HUDEP-2 (cell line): ENCODE results near the gene CDK5.
A peak's percentile ranks its signal among the peaks of the same experiment; 100 is the strongest.

Experiments
- DNase-seq, 76 experiments: peaks; one replicate each; lab custom pipeline; 2025; ENCODE audit not compliant: unreplicated experiment in 76 of 76; lab: John Stamatoyannopoulos, UW

The CDK5 gene

DNA sequence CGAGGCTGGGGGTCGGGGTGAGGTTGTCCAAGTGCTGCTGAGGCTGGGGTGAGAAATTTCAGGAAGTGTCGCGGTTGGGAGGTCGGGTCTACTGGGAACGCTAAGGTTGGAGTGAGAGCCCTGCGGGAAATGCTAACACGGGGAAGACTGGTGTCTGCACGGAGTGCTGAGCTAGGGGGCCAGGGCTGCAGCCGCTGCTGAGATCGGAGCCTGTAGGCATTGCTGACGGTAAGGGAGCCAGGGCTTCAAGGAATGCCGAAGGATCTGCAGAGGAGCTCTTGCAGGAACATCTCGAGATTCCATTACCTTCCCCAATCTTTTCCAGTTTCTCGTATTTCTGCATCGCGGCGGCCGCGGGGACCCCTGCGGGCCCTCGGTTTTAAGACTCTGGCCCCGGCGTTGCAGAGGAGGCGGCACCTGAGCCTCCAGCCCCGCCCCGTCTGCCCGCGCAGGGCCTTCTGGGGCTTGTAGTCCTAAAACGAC lies at the start of gene CDK5:
TSS of gene CDK5 (minus strand) at position 392 of the 483 bp plus-strand sequence. CDS start at position 343, 49 bp downstream.
- DNase-seq, result peak in 1 of 76 experiments; percentile 91

DNA sequence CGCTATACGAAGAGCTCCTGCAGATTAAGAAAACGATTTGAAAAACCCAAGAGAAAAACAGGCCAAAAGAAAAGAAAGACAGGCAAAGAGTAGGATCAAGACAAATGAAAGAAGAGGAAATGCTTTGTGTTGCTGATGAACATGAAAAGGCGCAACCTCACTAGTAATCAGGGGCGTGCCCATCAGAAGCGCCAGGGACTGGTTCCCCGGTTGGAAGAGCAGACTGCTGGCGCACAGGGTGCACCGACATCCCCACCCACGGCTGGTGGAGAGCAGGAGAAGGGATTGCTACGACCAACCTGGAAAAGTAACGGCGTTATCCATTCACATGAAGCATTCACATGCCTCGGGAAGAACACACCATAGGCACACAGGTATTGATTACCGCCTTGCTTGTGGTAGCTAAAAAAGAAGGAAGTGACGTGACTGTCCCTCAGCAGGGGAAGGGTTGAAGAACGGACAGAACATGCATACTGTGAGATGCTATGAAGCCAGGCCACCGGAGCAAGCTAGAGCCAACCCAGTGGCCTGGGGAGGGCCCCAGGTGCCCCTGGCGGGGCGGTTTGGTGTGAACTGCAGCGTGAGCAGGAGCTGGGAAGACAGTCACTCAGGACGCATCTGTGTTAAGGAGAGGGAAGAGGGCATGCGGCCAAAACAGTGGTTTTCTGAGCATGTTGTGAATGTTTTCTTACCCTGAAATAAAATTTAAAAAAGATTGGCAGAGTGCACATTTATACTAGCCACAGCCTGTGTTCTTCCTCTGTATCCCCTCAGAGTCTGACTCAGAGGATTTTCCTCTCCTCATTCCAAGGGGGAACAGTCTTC lies 46.9 kb upstream of the CDK5 start:
- DNase-seq, result no peak

DNA sequence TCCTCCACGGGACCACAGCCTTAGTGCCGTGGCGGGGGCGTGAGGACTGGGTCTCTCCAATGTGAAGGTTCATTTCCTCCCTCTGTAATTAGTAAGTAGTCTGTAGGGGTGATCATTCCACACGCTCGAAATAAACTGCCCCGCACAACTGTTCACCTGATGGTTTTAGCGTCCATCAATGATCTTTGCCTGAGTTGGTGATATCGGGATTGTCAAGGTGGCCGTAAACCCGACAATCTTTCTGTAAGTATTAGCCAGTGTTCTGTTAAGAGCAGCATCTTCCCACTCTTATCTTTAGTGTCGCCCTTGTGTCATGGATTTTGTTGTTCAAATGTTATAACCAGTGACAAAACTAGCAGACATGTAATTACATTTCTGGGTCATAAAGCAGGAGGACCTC lies 46.3 kb upstream of the CDK5 start:
- no peak for DNase-seq

DNA sequence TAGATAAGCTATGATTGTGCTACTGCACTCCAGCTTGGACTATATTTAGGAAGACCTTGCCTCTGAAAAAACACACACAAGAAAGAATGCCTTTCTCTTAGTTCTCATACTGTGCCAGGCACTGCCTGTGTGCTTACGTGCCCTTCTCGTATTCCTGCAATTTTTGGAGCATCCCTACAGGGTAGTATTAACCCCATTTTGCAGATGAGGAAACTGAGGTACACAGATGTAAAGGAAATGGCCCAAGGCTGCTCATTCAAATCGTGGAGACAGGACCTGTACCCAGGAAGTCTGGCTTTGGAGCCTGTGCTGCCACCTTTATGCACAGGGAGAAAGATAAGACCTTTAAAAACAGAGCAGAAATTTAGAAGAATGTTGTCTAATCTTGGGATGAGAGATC lies 45.3 kb upstream of the CDK5 start:
- no peak for DNase-seq

DNA sequence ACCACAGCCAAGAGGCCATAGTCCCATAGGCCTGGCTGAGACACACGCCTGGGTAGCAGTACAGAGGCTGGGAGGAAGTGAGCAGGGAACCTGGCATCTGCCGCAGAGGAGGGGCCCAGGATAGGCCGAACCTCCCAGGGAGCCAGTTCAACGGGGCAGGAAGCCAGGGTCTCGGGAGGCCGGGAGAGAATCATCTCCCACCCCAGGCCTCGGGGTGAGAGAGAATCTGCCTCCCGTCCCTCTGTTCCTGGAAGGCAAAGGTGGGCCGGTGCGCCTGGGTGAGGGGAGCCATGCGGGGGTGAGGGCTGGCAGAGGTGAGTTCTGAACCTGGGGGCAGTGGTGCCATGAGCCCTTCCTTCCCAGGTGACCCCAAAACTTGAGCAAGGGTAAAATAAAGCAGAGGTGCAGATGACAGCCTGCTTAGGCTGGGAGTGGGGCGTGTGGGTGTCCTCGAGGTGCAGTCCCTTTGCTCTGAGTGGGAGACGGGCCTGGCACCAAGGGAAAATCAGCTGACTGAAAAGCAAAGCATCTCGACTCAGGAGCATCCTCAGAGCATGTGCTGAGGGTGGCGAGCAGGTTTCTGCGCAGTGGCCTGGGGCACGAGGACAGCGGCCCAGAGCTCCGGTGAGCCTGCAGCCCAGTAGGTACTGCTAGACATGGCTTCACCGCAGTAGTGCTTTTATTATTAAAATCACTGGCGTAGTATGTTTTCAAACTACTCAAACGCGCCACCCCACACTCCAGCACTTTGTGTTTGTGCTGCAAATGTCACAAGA lies 44.1 kb upstream of the CDK5 start:
- no peak for DNase-seq

DNA sequence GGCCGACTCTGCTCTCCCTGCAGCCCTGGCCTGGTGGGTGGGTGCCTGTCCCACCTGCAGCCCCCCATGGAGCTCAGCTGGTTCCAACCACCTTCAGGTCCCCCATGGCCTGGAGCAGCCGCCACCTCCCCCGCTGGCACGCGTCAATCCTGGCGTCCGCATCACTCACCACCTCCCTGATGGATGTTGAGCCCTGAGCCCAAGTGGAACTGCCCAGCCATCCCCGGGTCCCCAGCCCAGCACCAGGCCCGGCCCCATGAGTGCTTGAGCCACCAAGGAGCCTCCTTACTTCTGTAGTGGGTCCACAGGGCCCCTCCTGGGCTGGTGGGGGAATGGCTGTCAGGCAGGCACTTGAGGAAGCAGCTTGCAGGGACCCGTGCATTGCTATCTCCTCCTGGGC lies 43.2 kb upstream of the CDK5 start:
- no peak for DNase-seq

DNA sequence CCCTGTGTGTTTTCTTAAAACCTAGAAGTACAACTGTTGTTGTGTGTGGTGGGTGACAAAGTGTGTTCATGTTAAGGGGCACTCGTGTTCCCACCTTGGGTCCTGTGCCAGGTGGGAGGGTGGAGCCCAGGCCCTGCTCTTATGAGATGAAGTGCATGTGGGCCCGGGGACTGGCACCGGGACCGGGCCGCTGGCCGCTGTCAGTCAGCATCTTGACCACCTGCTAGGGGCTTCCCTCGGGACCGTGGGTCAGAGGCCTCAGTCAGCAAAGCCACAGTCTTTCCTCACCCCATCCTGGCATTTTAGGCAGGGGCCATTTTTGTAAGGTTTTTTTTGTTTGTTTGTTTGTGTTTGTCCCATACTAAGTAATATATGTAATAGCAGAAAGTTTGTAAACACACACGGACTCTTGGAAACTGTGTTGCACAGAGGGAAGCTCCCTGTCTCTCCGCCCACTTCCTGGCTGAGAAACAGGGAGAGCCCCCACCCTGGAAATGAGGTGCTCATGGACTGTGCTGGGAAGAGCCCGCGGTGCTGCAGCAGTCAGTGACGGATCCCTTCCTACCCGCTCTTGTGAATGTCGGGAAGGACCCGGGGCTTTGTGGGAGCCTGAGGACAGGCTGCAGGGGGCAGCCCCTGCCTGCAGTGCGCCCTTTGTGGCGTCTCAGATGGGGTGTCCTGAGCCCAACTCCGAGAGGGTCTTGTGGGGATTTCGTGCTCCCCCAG lies 42.0 kb upstream of the CDK5 start:
- no peak for DNase-seq

DNA sequence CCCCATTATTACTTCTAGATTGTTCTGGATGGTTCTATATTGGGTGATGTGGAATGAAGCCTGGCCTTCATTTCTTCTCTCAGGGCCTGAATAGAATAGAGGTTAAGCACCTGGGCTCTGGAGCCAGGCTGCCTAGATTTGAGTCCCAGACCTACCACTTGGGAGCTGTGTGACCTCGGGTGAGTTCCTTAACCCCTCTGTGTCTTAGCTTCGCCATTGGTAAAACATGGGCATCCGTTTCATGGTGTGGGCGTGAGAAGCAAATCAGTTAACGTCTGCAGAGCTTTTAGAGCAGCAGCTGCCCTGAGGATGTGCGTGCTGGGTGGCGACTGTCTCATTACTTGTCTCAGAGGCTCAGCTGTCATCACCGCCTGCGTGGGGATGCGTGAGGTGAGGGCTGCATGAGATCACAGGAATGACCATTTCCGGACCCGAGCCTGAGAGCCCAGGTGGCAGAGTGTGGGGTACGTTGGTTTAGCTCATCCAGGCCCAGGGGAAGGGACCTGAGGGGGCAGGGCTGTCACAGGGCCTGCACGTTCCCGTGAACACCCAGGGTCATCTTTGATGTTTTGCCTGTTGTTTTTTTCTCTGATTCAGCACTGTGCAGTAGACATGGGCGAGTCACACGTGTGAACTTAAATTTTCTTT lies 38.3 kb upstream of the CDK5 start:
- no peak for DNase-seq

DNA sequence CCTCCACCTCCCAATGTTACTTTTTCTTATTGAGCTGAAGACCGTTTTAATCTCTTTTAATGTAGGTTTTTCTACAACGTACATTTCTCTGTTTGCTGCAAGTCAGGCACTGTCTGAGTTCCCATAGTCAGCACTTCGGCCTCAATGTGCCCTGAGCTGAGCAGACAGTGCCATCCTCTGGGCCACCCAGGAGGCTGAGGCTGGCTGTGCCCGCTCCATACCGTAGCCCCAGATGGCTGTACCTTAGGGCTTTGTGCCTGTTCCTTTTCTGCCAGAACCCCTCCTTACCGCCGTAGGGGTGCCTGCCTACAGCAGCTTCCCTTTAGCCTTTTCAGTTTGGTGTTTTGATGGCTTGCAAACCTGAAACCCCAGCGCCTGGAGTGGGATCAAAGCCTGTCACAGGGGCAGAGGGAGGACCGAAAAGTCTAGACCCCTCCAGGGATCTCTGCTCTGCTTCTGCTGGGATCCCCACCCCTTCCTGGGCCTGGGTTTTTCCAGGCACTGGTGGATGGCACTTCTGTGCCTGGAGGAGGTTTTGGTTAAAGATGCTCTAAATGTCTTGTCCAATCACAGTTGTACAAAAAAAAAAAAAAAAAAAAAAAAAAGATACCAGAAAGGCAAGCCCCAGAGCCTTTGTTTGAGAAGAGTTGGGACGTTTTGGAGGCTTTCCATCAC lies 37.6 kb upstream of the CDK5 start:
- no peak for DNase-seq

DNA sequence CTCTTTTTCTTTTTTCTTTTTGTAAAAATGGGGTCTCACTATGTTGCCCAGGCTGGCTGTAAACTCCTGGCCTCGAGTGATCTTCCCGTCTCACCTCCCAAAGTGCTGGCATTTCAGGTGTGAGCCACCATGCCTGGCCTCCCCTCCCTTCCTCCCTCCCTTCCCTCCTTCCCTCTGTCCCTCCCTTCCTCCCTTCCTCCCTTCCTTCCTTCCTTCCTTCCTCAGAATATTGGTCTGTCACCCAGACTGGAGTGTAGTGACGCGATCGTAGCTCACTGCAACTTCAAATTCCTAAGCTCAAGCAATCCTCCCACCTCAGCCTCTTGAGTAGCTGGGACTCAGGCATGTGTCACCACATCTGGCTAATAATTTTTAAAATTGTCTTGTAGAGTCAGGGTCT lies 37.0 kb upstream of the CDK5 start:
- no peak for DNase-seq

DNA sequence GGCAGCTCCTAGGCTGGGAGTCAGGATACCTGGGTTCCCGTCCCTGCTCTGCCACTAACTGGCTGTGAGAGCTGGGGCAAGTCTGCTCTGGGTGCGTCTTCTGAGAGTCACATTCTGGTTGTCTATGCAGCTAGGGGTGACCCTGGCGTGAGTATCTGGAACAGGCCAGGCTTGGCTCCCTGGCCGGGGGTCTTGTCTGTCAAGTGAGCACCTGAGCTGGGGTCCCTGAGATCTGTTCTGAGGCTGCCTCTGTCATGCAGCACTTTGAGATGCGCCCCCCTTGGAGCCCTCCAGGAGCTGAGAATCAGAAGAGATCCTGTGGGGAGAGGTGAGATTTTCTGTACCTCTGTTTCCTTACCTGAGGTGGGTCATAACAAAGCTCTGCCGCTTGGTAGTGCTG lies 36.1 kb upstream of the CDK5 start:
- DNase-seq, result no peak

DNA sequence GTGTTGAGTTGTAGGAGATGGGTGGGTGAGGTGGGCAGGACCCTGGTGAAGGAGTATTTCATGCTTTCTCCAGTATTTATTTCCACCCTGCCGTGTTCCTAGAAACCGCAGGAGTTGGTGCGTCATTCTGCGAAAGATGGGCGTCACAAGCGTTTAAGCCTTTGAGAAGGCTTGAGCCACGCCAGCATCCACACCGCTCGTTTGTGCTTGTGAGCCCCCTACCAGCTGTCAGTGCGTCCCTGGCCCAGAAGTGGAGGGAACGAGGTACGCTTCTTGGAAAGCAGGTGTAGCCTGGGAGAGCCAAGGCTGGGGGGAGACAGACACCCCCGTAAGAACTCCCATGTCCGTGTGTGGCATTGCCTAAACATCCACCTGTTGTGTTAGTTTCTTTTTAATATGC lies 34.3 kb upstream of the CDK5 start:
- no peak for DNase-seq

DNA sequence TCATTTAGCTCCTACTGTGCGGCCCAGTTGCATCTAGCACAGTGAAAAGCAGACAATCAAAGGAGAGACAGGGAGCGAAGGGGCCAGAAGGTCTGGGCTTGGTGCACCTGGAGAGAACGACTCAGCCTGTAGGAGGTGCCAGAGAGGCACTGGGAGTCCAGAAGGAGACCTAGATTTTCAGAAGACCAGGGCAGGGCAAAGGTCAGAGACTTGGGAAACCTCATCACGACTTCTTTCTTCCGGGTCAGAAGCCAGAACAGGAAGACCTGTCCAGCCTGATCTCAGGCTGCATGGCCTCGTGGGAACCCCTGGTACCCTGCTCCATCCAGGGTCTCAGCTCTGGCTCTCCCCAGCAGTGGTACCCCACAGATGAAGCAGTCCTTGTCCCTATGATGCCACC lies 33.7 kb upstream of the CDK5 start:
- DNase-seq, result peak in 12 of 76 experiments; percentile 5 to 50 (median 18)

DNA sequence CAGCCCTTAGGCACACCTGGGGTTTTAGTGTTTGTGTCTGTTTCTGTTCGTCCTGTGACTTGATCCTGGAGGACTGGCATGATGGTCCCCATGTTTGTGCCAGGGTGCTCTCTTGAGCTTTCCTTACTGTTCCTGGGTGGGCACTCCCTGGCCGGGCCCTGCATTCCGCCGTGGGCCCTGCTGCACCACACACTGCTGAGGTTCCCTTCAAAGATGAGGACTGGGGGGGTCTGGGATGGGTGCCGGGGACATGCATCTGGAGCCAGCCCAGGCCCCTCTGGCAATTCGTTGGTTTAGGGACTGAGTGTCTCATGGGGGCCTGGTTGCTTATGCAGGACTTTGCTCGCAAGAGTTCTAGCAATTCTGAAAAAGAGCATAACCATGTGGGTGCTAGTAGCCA lies 33.3 kb upstream of the CDK5 start:
- DNase-seq, result no peak

DNA sequence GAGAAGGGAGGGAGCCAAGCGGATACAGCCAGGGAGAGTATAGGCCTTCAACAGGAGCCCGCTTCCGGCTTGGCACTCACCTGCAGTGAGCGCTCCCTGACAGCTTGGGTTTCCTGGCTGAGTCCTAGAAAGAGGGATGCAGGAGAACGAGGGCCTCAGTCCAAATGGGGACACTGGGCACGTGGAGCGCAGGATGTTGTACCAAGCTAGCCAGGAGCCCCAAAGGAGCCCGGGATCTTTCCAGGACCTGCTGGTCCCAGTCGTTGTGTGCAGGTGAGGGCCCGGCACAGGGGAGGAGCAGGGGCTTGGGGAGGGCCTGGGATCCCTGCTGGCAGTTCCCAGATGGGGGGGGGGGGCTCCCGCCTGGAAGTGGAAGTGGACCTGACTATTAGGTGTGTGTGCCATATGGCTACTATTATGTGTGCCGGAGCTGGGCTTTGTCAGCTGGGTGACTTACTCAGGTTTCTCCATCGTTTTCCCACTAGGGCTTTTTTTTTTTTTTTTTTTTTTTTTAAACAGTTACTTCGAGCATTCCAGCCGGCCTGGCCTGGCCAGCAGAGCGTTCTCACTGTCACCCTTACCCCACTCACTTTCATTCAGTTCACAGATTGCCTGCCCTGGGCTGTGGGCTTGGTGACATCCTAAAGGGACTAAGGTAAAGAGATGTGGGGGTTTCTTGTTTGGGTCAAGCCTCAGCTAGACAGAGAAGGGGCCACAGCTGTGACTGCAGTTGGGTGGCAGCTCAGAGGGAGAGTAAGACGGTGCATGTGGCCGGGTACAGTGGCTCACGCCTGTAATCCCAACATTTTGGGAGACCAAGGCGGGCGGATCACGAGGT lies 32.4 kb upstream of the CDK5 start:
- DNase-seq, result no peak

DNA sequence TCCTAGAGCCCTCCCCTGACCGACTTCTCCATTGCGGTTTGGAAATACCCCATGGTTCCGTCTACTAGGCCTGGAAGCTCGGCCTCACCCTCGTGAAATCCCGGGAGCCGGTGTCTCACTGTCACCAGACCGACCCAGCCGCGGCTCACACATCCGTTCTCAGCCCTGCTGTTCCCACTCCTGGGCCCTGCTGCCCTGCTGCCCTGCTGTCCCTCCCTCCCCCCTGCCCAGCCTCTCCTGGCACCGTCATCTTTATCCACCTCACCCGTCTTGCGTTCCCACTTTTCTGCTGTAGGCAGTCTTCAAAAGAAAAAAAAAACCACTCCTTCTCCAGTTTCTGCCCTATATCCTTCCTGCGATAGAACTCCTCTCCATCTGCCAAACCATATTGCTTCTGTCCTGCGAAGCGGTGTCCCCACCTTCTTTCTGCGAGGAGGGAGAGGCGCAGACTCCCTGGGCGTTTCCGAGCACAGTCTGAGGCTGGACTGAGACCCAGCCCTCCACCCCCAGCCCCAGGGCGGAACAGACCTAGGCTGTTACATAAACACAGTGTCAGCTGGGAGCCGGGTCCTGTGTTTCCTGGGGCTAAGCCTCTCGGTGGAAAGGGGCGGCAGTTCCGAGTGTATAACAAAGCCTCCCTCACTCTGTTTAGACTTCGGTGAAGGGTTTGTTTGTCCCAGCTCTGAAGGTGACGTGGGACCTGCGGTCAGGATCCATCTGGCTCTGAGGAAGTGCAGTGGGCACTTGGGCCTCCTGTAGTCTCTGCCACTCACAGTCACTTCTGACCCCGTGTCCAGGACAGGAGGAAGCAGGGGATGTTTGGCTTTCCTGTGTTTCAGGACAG lies 31.4 kb upstream of the CDK5 start:
- peak in 41 of 76 experiments; percentile 5 to 64 (median 37) for DNase-seq

DNA sequence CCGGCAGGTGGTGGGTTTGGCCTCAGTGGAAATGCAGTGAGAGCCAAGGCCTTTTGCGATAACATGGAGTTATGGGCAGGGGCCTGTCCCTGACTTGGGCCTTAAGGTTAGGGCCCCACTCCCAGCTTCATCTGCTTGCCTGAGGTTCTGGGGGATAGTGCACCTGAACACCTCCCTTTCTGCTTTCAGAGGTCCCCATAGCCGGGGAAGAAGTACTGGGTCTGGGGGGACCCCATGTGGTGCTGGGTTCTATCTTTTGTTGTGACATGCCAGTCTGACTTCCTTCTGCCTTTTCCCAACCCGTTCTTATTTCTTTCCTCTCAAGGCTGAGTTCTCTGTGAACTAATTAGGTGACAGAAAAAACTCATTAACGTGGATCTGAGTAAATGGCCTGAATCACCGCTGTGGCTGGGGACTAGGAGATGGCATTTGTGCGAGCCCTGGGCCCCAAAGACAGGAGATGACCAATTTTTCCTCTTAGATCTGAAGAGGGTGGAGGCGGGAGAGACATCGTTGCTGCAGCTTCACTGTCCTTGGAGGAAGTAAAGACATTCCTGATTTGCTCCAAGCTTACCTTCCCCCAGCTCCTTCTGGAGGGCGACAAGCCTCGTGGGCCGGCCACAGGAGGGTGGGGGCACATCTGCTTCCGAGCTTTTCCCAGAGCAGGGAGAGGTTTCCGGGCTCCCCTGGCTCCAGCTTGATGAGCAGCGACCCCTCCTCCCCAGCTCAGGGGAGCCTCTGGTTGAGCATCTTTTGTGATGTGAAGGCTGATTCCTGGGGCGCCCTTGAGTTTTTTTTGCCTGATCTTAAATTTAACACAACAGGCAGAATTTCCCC lies 30.5 kb upstream of the CDK5 start:
- peak in 1 of 76 experiments; percentile 39 for DNase-seq
